GM12891 (cell line): Measurements from ENCODE around the gene ZNF516.

Source experiments
- PAX5 ChIP-seq: IDR thresholded peaks from 2 replicates; pipeline ENCODE4 v1.6.1; 2011; ENCODE audit warnings: low read length, moderate library complexity, mild to moderate bottlenecking; ENCODE audit not compliant: insufficient read depth, severe bottlenecking
- POLR2A ChIP-seq: IDR thresholded peaks from 2 replicates; pipeline ENCODE4 v1.6.1; 2011; ENCODE audit warnings: low read depth, low read length, control low read depth
- POLR2AphosphoS5 ChIP-seq: IDR thresholded peaks from 2 replicates; pipeline ENCODE4 v1.6.1; 2011; ENCODE audit warnings: low read depth, low read length, control low read depth
- POU2F2 ChIP-seq: IDR thresholded peaks from 2 replicates; pipeline ENCODE4 v1.6.1; 2011; ENCODE audit warnings: low read depth, mild to moderate bottlenecking, control low read depth, low read length, moderate library complexity
- SPI1 ChIP-seq: IDR thresholded peaks from 2 replicates; pipeline ENCODE4 v1.6.1; 2011; ENCODE audit warnings: low read depth, low read length, control low read depth
- TAF1 ChIP-seq: IDR thresholded peaks from 2 replicates; pipeline ENCODE4 v1.6.1; 2011; ENCODE audit warnings: low read depth, low read length, control low read depth

GRCh38 chr18:76364282-76365259 is 130.5 kb downstream of the ZNF516 start:
- TF ChIP-seq POLR2A (no peak), POLR2AphosphoS5 (no peak), TAF1 (no peak), PAX5 (no peak), SPI1 (no peak), POU2F2 (no peak)
